ENCODE results near the gene BCHE.

GRCh38 chr3:165729756-165730155, 107.5 kb downstream of the BCHE start:
- no peak for TF ChIP-seq CTCF (IDR thresholded peaks at IDR 0.05; ENCODE audit: low read depth, low read length)
- TF ChIP-seq, protein P1, sequence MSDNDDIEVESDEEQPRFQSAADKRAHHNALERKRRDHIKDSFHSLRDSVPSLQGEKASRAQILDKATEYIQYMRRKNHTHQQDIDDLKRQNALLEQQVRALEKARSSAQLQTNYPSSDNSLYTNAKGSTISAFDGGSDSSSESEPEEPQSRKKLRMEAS (IDR thresholded peaks at IDR 0.05; ENCODE audit: low read depth, low read length), result no peak

Data from NB4 (cell line).